ENCODE measurements around the gene VAV1. TPM values are rescaled to one million over a fixed set of nuclear protein-coding genes. Genes with fewer than 3 reads are reported as not detected.

The VAV1 gene
- total and polyA plus RNA-seq, 10 of the 15 experiments (the other 5 are each of a cell fraction or from before 2014, with no cell fraction given), result 1.6 to 76.8 (median 40.7) TPM

DNA sequence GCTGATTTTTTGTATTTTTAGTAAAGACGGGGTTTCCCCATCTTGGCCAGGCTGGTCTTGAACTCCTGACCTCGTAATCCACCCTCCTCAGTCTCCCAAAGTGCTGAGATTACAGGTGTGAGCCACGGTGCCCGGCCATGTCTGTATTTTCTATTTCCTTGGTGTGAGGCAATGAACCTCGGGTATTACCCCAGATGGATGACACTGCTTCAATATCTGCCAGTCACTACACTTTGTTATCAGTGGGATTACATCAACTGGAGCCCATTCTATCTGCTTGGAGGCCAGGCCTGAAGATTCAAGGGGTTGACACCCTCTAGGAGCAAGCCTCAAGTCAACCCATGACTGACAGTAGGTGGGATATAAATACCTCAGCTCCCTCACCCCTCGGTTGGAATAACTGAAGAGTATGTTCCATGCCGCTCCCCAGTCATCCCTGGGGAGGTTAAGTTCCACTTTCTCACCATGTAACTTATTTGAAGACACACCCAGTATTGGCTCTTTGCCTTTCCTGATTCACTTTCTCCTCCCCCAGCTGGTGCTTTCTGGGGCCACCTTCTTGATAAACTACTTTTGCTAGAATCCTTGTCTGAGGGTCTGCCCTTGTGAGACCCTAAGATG is 113.9 kb downstream of the VAV1 start:
- in situ Hi-C loops (cut with MboI) (no loop called here), intact Hi-C loops (cut with micrococcal nuclease; ENCODE audit: unreplicated experiment) (no loop called here)
- RAD21 ChIA-PET (ENCODE audit: unreplicated experiment), result no interaction called here
- WGBS (ENCODE audit: insufficient coverage, insufficient replicate concordance, low lambda C conversion rate, missing lambda C conversion rate), result 11% methylated on average over 7 of the region's 7 CpGs
- no peaks in the 10 kb centered on the region for H3K9me3 ChIP-seq (replicated peaks; ENCODE audit: control insufficient read depth, insufficient read depth, low read length)
- no peak overlapping the region for H3K9ac ChIP-seq (ENCODE audit: control insufficient read depth, insufficient read depth, low read length)
- H3K36me3 ChIP-seq (ENCODE audit: control insufficient read depth in 2 of 2, insufficient read depth in 2 of 2, low read length in 1 of 2), result no peaks in the 10 kb centered on the region
- peak overlapping the region; percentile 13; the same call in 1 of the 2 replicates for H3K4me2 ChIP-seq (ENCODE audit: control insufficient read depth, insufficient read depth)
- no peak overlapping the region for H3K4me3 ChIP-seq
- H2AFZ ChIP-seq (ENCODE audit: control insufficient read depth, low read depth, low read length), result peak overlapping the region; percentile 24
- H3K79me2 ChIP-seq (ENCODE audit: control insufficient read depth, insufficient read depth, low read length), result no peaks in the 10 kb centered on the region
- POLR2A ChIA-PET, result no interaction called here
- ATAC-seq, result peak; percentile 26; the same call in 2 of the 3 replicates
- peaks cover 16% of the 10 kb centered on the region for H3K4me1 ChIP-seq (ENCODE audit: control insufficient read depth, insufficient read depth, low read length)
- no peak for TF ChIP-seq TARDBP (IDR thresholded peaks at IDR 0.05; ENCODE audit: borderline replicate concordance)
- TF ChIP-seq NR2F1 (conservative IDR thresholded peaks at IDR 0.05), result no peak
- no peak for TF ChIP-seq PAX8 (IDR thresholded peaks at IDR 0.05)
- TF ChIP-seq, protein P1, sequence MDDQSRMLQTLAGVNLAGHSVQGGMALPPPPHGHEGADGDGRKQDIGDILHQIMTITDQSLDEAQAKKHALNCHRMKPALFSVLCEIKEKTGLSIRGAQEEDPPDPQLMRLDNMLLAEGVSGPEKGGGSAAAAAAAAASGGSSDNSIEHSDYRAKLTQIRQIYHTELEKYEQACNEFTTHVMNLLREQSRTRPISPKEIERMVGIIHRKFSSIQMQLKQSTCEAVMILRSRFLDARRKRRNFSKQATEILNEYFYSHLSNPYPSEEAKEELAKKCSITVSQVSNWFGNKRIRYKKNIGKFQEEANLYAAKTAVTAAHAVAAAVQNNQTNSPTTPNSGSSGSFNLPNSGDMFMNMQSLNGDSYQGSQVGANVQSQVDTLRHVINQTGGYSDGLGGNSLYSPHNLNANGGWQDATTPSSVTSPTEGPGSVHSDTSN (IDR thresholded peaks at IDR 0.05; ENCODE audit: insufficient replicate concordance, low read depth, low read length), result no peak
- no peak for TF ChIP-seq ESRRA (IDR thresholded peaks at IDR 0.05; ENCODE audit: low read length)
- no peak for TF ChIP-seq YBX1 (IDR thresholded peaks at IDR 0.05)
- TF ChIP-seq, protein P2, sequence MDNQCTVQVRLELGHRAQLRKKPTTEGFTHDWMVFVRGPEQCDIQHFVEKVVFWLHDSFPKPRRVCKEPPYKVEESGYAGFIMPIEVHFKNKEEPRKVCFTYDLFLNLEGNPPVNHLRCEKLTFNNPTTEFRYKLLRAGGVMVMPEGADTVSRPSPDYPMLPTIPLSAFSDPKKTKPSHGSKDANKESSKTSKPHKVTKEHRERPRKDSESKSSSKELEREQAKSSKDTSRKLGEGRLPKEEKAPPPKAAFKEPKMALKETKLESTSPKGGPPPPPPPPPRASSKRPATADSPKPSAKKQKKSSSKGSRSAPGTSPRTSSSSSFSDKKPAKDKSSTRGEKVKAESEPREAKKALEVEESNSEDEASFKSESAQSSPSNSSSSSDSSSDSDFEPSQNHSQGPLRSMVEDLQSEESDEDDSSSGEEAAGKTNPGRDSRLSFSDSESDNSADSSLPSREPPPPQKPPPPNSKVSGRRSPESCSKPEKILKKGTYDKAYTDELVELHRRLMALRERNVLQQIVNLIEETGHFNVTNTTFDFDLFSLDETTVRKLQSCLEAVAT (IDR thresholded peaks at IDR 0.05), result no peak
- CTCF ChIA-PET, result no interaction called here
- no peak overlapping the region for H3K27ac ChIP-seq (ENCODE audit: control insufficient read depth, insufficient read depth)
- SMC1A ChIA-PET (ENCODE audit: uncharacterized antibody, unreplicated experiment), result interaction anchor here (0.5 to 1.2 kb wide), 2 partner anchors 18 to 22 kb away, joined by 3 read pairs; no protein-coding TSS in a partner anchor
- DNase-seq (ENCODE audit: low read depth, low spot score), result no peak
- H3K27me3 ChIP-seq (replicated peaks in 1 of 2; ENCODE audit: control insufficient read depth in 2 of 2, insufficient read depth in 2 of 2, low read length in 1 of 2), result no peaks in the 10 kb centered on the region
- FAIRE-seq, result no peak
- H4K20me1 ChIP-seq (ENCODE audit: control insufficient read depth, insufficient read depth), result no peaks in the 10 kb centered on the region
- BruUV-seq (replicated peaks), result no TSS peak

Data from GM12878 (cell line).